ENCODE data around the gene SLC25A19. TPM values are rescaled to one million over a fixed set of nuclear protein-coding genes. Genes with fewer than 3 reads are reported as not detected.
A peak's percentile ranks its signal among the peaks of the same experiment; 100 is the strongest.

The SLC25A19 gene
- total and polyA plus RNA-seq, 9 of the 15 experiments (the other 6 are each of a cell fraction or from before 2014, with no cell fraction given) = 33.4 to 76.6 (median 55.3) TPM

- TF ChIP-seq ZNF140 (CRISPR knock-in tag; IDR thresholded peaks at IDR 0.05) (peak; percentile 51; the same call in 1 of the 2 replicates), SMARCE1 (IDR thresholded peaks at IDR 0.05) (0 out of 2 replicates have a peak, but pooled peaks have one; percentile 32), ZNF124 (CRISPR knock-in tag; IDR thresholded peaks at IDR 0.05) (no peak), ZNF41 (CRISPR knock-in tag; conservative IDR thresholded peaks at IDR 0.05) (0 out of 2 replicates have a peak, but pooled peaks have one; percentile 31)
These were observed 49.1 kb upstream of the SLC25A19 start (continued) for GRCh38 chr17:75338335-75338734.

GRCh38 chr17:75335315-75335714 is 46.1 kb upstream of the SLC25A19 start:
- ATAC-seq = no peak; the same call in 2 of the 3 replicates
- intact Hi-C loops (cut with micrococcal nuclease) = no loop called here
- no peak for TF ChIP-seq PBX2 (CRISPR knock-in tag; IDR thresholded peaks at IDR 0.05; ENCODE audit: low read depth)
- peak; percentile 89 for TF ChIP-seq PBX2 (tag; conservative IDR thresholded peaks at IDR 0.05; ENCODE audit: low read depth)
- no peak for TF ChIP-seq NR2C2 (CRISPR knock-in tag; IDR thresholded peaks at IDR 0.05)
- TF ChIP-seq NR2C2 (tag; IDR thresholded peaks at IDR 0.05) = 0 out of 2 replicates have a peak, but pooled peaks have one; percentile 13
- TF ChIP-seq SMARCB1 (IDR thresholded peaks at IDR 0.05; ENCODE audit: insufficient read length, low read depth) = no peak
- no peak for TF ChIP-seq L3MBTL2 (IDR thresholded peaks at IDR 0.05)
- peak; percentile 74 for TF ChIP-seq HMBOX1 (IDR thresholded peaks at IDR 0.05)
- peak; percentile 81 for TF ChIP-seq PKNOX1 (IDR thresholded peaks at IDR 0.05)
- TF ChIP-seq CEBPB (tag; IDR thresholded peaks at IDR 0.05) = 0 out of 2 replicates have a peak, but pooled peaks have one; percentile 23
- peak; percentile 85 for TF ChIP-seq MEIS2 (IDR thresholded peaks at IDR 0.05; ENCODE audit: partially characterized antibody)
- TF ChIP-seq HNRNPK (IDR thresholded peaks at IDR 0.05; ENCODE audit: low read depth, low read length, poor library complexity, severe bottlenecking) = no peak

More at GRCh38 chr17:75335315-75335714, 46.1 kb upstream of the SLC25A19 start:
- H3K9me1 ChIP-seq (ENCODE audit: control insufficient read depth, insufficient read depth, low read length) = no peaks in the 10 kb centered on the region
- no peak overlapping the region for H2AFZ ChIP-seq (ENCODE audit: low read depth, low read length)
- no peak overlapping the region for H3K4me3 ChIP-seq
- peaks cover 26% of the 10 kb centered on the region; the same call in 1 of the 3 replicates for H3K36me3 ChIP-seq (ENCODE audit: control insufficient read depth, insufficient read depth, low read length)
- CTCF ChIA-PET (ENCODE audit: low intra/inter-chr PET ratio) = no interaction called here
- no peak overlapping the region for H3K4me2 ChIP-seq (ENCODE audit: insufficient read depth, low read length)
- peaks cover 84% of the 10 kb centered on the region for H3K79me2 ChIP-seq (ENCODE audit: control insufficient read depth, insufficient read depth, low read length)
- no peak overlapping the region for H3K27ac ChIP-seq (ENCODE audit: extremely low read depth, low read depth, low read length)
- H3K9ac ChIP-seq (ENCODE audit: insufficient read depth in 1 of 2, low read depth in 2 of 2, low read length in 2 of 2) = no peak overlapping the region
- FAIRE-seq = peak; percentile 15
- H3K9me3 ChIP-seq (replicated peaks; ENCODE audit: control insufficient read depth, insufficient read depth, low read depth, low read length) = no peaks in the 10 kb centered on the region
- WGBS (ENCODE audit: insufficient coverage, low coverage, missing lambda C conversion rate) = 41% methylated on average over 3 of the region's 3 CpGs
- peaks cover 15 to 20% of the 10 kb centered on the region in 2 experiments for H3K4me1 ChIP-seq (replicated peaks in 1 of 2; ENCODE audit: control insufficient read depth in 2 of 2, insufficient read depth in 2 of 2, low read length in 2 of 2)
- POLR2A ChIA-PET = interaction anchor here (0.6 to 1.7 kb wide), 6 partner anchors 13 to 94 kb away, joined by 3 to 5 read pairs (median 4); no protein-coding TSS in a partner anchor
- DNase-seq (ENCODE audit: extremely low read depth in 1 of 4, low spot score in 3 of 4) = peak in 1 of 4 experiments; percentile 28
- no peaks in the 10 kb centered on the region for H3K27me3 ChIP-seq (ENCODE audit: control insufficient read depth in 2 of 2, insufficient read depth in 2 of 2, low read length in 2 of 2)
- BruUV-seq (replicated peaks) = no TSS peak
- in situ Hi-C loops (cut with MboI) = no loop called here
- peaks cover 3% of the 10 kb centered on the region; the same call in 1 of the 2 replicates for H4K20me1 ChIP-seq (replicated peaks; ENCODE audit: control insufficient read depth, insufficient read depth, low read length)
